Heart left ventricle (tissue), 16 donors: Measurements from ENCODE around the gene S100A11. TPM values are rescaled to one million over a fixed set of nuclear protein-coding genes. Genes with fewer than 3 reads are reported as not detected.

Experiments used
- ATAC-seq, 4 donors: fragments of 200-7000 bp; cut with Tn5 transposase; one replicate each; pipeline ENCODE4 v1.9.1; 2020 to 2022; ENCODE audit warnings: moderate library complexity in 4 of 4, mild to moderate bottlenecking in 3 of 4, moderate number of reproducible peaks in 1 of 4
- DNase-seq, 5 donors: peaks; one replicate each; pipeline ENCODE4 v3.0.0-alpha.2; 2020
- H3K27ac ChIP-seq, 12 donors: fragments of 200-600 bp; sonication (generic) in 4 of 12; one replicate each; pipeline versions ENCODE4 v1.5.0 to v1.8.0; 2016 to 2022; ENCODE audit warnings: mild to moderate bottlenecking in 2 of 12
- H3K27me3 ChIP-seq, 9 donors: fragments of 200-600 bp; sonication (generic) in 2 of 9; one replicate each; pipeline versions ENCODE4 v1.5.1 to v1.8.0; 2016 to 2022; ENCODE audit warnings: mild to moderate bottlenecking in 3 of 9
- H3K36me3 ChIP-seq, 9 donors: fragments of 200-600 bp; sonication (generic) in 2 of 9; one replicate each; pipeline versions ENCODE4 v1.5.0 to v1.8.0; 2018 to 2022; ENCODE audit warnings: mild to moderate bottlenecking in 2 of 9
- H3K4me1 ChIP-seq, 12 donors: fragments of 200-600 bp; sonication (generic) in 4 of 12; one replicate each; pipeline versions ENCODE4 v1.5.0 to v1.8.0; 2016 to 2022; ENCODE audit warnings: mild to moderate bottlenecking in 3 of 12
- H3K4me3 ChIP-seq, 12 donors: fragments of 200-600 bp; sonication (generic) in 4 of 12; one replicate each; pipeline versions ENCODE4 v1.5.0 to v1.8.0; 2017 to 2022; ENCODE audit warnings: mild to moderate bottlenecking in 9 of 12, moderate library complexity in 4 of 12
- H3K9me3 ChIP-seq, 12 donors: fragments of 200-600 bp; sonication (generic) in 4 of 12; one replicate each; pipeline versions ENCODE4 v1.5.0 to v1.8.0; 2016 to 2022; ENCODE audit warnings: mild to moderate bottlenecking in 1 of 12
- POLR2A ChIP-seq, 2 donors: fragments of 450-650 bp; IDR thresholded peaks; one replicate each; pipeline ENCODE4 v1.6.1; 2017; ENCODE audit warnings: antibody characterized with exemption in 2 of 2, mild to moderate bottlenecking in 2 of 2, moderate library complexity in 2 of 2
- WGBS, 4 donors: extraction: QIAGEN DNeasy Blood & Tissue Kit in 2 of 4; methylation state at CpG; one replicate each; pipeline versions ENCODE4 v1.1.5 to v1.1.7; 2013 to 2018; 5-methylcytosine and 5-hydroxymethylcytosine counted together
- intact Hi-C, 10 donors: fragments of 100-400 bp; cut with DNase I; formaldehyde crosslinking; loops; one replicate each; pipeline versions ENCODE4 v1.11.1 to v1.14.2; 2022
- polyA plus RNA-seq, 2 donors: library from polyadenylated mRNA; stranded (reverse); fragments of 200-250 nt; gene quantifications; one replicate each; pipeline ENCODE4 v1.2.3, GENCODE V29; 2013
- total RNA-seq, 9 donors: library from RNA; depleted of rRNA in 2 of 9; stranded (reverse); fragments of >200 nt in 2 of 9; fragmentation: NEBNext Ultra II Directional in 3 of 9; extraction: Animal tissue kit (Norgen Biotek cat#: 25700) in 3 of 9; gene quantifications; one replicate each; pipeline versions ENCODE4 v1.1.0 to v1.2.4, GENCODE V29; 2016 to 2023
- TF ChIP-seq, protein P1 (sequence below), 12 donors: fragments of 200-600 bp; sonication (generic) in 4 of 12; IDR thresholded peaks; one replicate each; pipeline versions ENCODE4 v1.5.0 to v1.8.0; 2018 to 2022; ENCODE audit warnings: antibody characterized with exemption in 12 of 12, mild to moderate bottlenecking in 5 of 12
- donor health status: ischemic (EF 13 %, LVEDD 7.1; RV severe dilation, severe dysfunction).
- donor health status: healthy with polysubstance abuse.
- donor health status: DM: no; HTN: yes; CAD: no.
- donor health status: DM: no; HTN: no; CAD: no.
- donor health status: ischemic (EF 25% LVEDD 6.9; RV normal size, moderate dysfunction).
- donor health status: ischemic (EF 25% LVEDD 5.7; RV mildly dilated, moderate dysfunction).
- donor health status: healthy.
- donor health status: DM: yes; HTN: yes; CAD: no.
- donor health status: ischemic (EF 35%, LVEDD 5.7; RV mildly dilated, moderate dysfunction).
- donor health status: nonischemic (EF 11% LVEDD 7.7; RV severe dilation, severe dysfunction).
- donor health status: DM: yes; HTN: yes; CAD: no.
- donor health status: PGD.
- donor health status: ischemic (EF 29% LVEDD 5.4; RV normal size, mild dysfunction).
- donor health status: nonischemic (EF 23%, LVEDD 6.1; RV moderate dilation, normal function).

Gene S100A11
- total and polyA plus RNA-seq, 11 donors: 44.9 to 571 (median 114) TPM

DNA sequence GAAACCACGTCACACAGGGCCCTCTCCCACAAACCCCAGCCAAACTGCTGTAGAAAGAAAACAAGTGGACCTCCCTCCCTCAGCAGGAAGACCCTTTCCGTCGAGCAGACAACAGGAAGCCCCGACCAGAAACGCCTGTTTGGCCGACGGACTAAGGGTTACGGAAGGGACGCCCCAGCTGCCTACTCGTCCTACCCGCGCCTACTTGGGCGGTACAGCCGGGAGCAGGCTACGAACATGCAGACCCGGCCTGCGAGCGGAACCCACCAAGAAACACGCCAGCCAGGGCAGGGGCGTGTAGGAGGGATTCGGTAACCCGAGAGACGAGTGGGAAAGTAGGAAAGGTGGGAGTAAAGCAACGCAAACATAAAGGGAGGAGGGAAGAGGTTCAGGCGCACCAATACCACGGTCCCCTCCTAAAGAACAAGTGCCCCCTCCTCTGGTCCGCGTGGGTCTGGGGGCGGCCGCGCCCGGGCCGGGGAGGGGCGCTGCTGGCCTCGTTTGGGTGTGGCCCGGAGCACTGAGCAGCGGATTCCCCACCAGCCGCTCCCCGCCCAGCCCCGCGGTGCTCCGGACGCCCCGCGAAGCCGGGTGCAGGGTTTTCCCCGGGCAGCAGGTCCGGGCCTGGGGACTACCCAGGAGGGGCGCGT is 43.6 kb downstream of the S100A11 start:
- ATAC-seq (peak in 3 of 4 donors; percentile 4 to 26 (median 8)), DNase-seq (peak; percentile 40 to 69 (median 55))
- Histone ChIP-seq H3K4me1 (peaks cover 10 to 63% (median 48%) of the 10 kb centered on the region in 12 donors), H3K4me3 (peak overlapping the region; percentile 70 to 97 (median 86)), H3K36me3 (no peaks in the 10 kb centered on the region), H3K27ac (peak overlapping the region; percentile 87 to 97 (median 92)), H3K9me3 (no peaks in the 10 kb centered on the region), H3K27me3 (no peaks in the 10 kb centered on the region)
- intact Hi-C loops: loop anchor here in 3 of 10 donors (2.0 to 5.0 kb wide), 2 partner anchors 24 to 46 kb away; no protein-coding TSS in a partner anchor
- 1 to 6% (median 3%) methylated on average over 34 to 50 of the region's 50 CpGs for WGBS, 4 donors
- TF ChIP-seq, protein P1, sequence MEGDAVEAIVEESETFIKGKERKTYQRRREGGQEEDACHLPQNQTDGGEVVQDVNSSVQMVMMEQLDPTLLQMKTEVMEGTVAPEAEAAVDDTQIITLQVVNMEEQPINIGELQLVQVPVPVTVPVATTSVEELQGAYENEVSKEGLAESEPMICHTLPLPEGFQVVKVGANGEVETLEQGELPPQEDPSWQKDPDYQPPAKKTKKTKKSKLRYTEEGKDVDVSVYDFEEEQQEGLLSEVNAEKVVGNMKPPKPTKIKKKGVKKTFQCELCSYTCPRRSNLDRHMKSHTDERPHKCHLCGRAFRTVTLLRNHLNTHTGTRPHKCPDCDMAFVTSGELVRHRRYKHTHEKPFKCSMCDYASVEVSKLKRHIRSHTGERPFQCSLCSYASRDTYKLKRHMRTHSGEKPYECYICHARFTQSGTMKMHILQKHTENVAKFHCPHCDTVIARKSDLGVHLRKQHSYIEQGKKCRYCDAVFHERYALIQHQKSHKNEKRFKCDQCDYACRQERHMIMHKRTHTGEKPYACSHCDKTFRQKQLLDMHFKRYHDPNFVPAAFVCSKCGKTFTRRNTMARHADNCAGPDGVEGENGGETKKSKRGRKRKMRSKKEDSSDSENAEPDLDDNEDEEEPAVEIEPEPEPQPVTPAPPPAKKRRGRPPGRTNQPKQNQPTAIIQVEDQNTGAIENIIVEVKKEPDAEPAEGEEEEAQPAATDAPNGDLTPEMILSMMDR (IDR thresholded peaks at IDR 0.05): no peak
- TF ChIP-seq POLR2A (IDR thresholded peaks at IDR 0.05): no peak

DNA sequence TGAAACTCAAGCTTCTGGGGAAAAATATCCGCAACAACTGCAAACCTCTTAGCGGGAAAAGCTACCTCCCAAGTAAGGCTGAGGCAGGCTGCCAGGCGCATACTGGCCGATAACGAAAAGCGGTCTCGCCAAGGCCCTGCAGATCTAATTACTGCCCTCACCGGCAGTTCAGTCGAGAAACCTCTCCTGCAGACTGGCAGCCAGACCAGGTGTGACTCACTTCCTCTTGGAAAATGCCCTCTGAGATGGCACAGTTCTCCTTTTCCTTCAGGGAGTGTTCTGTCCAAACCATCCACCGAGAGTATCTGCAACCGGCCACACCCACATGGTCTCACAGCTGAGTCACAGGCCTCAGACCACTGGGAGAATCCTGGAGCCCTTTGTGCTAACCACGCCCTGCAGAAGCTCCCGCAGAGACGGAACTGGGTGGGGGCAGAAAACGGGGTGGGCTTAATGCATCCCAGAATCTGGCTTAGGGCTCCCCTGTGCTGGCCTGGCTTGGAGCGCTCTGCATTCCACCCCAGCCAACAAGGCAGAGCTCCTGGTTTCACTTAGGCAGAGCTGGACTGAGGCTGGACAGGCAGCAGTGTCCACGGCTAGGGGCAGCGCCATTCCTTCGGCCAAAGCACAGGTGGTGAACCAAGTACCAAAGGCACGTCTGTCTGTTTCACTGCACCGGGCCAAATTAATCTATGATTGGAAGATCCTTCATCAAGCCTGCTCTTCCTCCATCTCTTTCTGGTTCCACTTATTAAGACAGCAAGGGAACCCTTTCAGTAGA is 44.3 kb downstream of the S100A11 start:
- peak overlapping the region; percentile 87 to 97 (median 92) for H3K27ac ChIP-seq
- H3K36me3 ChIP-seq: no peaks in the 10 kb centered on the region
- ATAC-seq (peak; percentile 39 to 74 (median 69)), DNase-seq (peak; percentile 71 to 90 (median 86))
- no peaks in the 10 kb centered on the region for H3K9me3 ChIP-seq
- WGBS, 4 donors: 26 to 34% (median 32%) methylated on average over 19 to 21 of the region's 21 CpGs
- no peaks in the 10 kb centered on the region for H3K27me3 ChIP-seq
- peak overlapping the region; percentile 70 to 97 (median 86) for H3K4me3 ChIP-seq
- no peak for TF ChIP-seq POLR2A (IDR thresholded peaks at IDR 0.05)
- TF ChIP-seq, protein P1 (IDR thresholded peaks at IDR 0.05): no peak
- peaks cover 10 to 71% (median 55%) of the 10 kb centered on the region in 12 donors for H3K4me1 ChIP-seq
- intact Hi-C loops: loop anchor here in 3 of 10 donors (2.0 to 5.0 kb wide), 2 partner anchors 24 to 45 kb away; no protein-coding TSS in a partner anchor

DNA sequence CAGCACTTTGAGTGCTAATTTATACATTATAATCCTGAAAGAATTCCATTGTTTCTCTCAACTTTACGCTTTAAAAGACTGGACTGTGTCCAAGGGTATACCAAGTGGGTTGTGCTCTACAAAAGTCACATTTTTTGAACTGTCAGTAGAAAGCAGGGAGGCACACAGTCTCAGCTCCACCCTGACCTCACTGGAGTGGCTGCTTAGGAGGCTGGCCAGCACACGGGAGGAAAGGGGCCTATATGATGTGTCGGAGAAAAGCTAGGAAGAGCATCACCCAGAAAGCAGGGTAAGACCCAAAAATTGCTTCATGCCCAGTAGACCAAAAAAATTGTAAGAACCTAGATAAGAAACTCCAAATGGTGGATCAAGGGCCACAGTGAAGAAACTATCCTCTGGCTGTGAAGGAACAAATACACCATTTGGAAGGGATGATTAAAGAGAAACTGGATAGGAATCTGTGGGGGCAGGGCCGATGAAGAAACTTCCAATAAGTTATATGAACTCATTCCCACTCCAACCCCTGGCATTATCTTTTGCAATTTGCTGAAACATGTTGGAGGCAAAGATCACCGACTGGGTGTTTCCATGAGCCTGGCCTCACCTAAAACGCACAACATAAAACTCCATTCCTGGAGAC is 45.0 kb downstream of the S100A11 start:
- WGBS, 4 donors: 49 to 60% (median 51%) methylated on average over 6 of the region's 6 CpGs
- Histone ChIP-seq H3K27me3 (no peaks in the 10 kb centered on the region), H3K4me3 (peak overlapping the region; percentile 28 to 97 (median 86)), H3K36me3 (peaks cover 0 to 5% (median 0%) of the 10 kb centered on the region in 9 donors), H3K4me1 (peaks cover 10 to 78% (median 58%) of the 10 kb centered on the region in 12 donors), H3K9me3 (no peaks in the 10 kb centered on the region), H3K27ac (peak overlapping the region in 11 of 12 donors; percentile 87 to 97 (median 93))
- no peak for TF ChIP-seq POLR2A (IDR thresholded peaks at IDR 0.05)
- TF ChIP-seq, protein P1 (IDR thresholded peaks at IDR 0.05): no peak
- no peak for ATAC-seq
- DNase-seq: no peak
- intact Hi-C loops: loop anchor here in 4 of 10 donors (2.0 to 5.0 kb wide), 3 partner anchors 23 to 44 kb away; no protein-coding TSS in a partner anchor
